NCI-H69 (cell line): Measurements from ENCODE around the gene LATS1.
"Not testable (repeated sequence)": the region's sequence is repeated elsewhere in the genome, so short reads cannot be mapped to it uniquely, and the experiment has no call there.

ENCODE experiments used
- DNase-seq: peaks from one replicate; lab custom pipeline; 2025; lab: John Stamatoyannopoulos, UW

LATS1 gene

GRCh38 chr6:149728499-149729234, 10.8 kb upstream of the LATS1 start:
- no peak for DNase-seq

- DNase-seq = no peak
These were observed 10.0 kb upstream of the LATS1 start for GRCh38 chr6:149727793-149728498.

- no peak for DNase-seq
These were observed 7.9 kb upstream of the LATS1 start for GRCh38 chr6:149725785-149726184.

DNA sequence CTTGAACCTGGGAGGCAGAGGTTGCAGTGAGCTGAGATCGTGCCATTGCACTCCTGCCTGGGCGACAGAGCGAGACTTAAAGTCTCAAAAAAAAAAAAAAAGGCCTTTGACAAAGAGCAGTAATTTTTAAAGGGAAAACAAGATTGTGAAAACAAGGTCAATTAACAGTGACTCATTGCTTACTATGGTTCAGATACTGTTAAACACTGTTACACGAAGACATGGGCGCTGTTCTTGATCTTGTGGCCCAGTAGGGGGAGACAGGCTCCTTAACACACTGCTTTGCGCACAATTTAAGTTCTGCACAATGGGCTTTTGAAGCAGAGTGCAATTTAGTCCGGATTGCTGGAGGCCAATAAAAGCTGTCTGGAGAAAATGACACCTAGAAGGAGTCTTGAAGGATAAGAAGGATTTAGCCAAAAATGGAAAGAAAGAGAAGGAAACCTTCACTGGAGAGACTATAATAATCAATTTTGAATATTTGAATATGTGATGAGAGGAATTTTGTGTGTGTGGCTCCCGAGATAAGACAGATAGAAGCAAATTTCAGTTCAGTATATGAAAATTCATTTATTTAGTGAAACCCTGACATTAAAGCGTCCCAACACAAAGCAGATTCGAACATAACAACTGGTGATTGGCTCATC, 6.0 kb upstream of the LATS1 start:
- peak; percentile 69 for DNase-seq

DNA sequence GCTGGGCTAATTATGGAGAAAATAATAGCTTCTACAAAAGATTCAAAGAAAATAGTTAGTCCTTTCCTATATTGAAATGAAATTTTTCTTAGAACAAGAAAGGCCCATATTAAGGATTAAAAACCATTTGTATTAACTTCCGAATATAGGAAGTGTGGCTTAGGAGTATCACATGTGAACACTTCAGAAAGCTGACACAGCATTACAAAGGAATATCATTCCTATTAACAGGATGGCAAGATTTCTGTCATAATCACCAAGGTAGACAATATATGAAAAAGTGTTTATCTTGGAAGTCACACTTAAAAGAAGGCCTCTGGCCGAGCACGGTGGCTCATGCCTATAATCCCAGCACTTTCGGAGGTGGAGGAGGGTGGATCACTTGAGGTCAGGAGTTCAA, 5.4 kb upstream of the LATS1 start:
- no peak for DNase-seq

- no peak for DNase-seq
These were observed 1.6 kb upstream of the LATS1 start for GRCh38 chr6:149719531-149719930.

GRCh38 chr6:149717255-149717587, 680 bp downstream of the LATS1 start:
- DNase-seq = no peak

DNA sequence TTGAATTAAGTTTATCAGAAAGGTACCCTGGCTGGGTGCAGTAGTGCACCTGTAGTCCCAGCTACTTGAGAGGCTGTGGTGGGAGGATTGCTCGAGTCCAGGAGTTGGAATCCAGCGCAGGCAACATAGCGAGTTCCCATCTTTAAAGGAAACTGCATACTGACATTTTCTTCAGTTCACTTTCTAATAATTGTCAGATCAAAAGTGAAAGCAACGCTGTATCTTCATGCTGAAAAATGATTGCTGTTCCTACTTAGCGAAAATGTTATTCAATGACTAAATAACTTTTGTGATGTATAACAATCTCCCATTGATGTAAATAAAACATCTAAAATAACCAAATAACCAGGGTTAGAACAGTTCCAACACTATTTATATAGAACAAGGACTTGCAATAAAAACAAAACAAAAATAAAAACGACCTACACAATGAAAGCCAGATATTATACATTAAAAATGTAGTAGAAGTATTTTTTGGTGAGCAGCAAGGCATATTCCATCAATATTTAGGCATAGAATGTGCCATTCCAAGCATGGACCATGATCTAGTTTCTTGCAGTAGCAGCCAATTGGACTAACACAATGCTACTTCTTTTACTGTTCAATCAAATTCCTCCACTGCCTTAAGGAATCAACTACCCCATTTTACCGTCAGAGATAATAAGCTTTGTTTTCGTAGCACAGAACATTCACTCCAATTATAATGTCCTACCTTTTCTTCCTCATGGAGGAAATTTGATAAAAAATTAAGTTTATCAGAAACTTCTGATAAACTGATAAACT, 1.5 kb downstream of the LATS1 start:
- no peak for DNase-seq

GRCh38 chr6:149714442-149714841, 3.5 kb downstream of the LATS1 start:
- no peak for DNase-seq

GRCh38 chr6:149711711-149712110, 6.2 kb downstream of the LATS1 start:
- DNase-seq = no peak

DNA sequence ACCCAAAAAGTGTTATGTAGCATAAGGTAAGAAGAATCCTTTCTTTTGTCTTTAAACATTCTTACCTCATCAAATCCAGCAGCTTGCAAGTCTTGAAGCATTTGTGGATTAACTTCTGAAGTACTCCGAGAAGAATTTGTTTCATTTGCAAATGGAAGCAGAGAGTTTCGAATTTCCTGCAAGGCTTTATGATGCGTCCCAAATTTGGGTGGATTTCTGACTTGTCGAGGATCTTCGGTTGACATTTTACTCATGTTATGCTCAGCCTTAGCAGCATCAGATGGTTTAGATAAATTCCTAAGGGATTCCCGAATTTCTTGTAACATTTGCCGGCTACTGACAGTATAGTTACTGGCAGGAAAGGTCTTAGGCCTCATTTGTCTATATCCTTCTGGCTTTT, 16.2 kb downstream of the LATS1 start:
- no peak for DNase-seq

DNA sequence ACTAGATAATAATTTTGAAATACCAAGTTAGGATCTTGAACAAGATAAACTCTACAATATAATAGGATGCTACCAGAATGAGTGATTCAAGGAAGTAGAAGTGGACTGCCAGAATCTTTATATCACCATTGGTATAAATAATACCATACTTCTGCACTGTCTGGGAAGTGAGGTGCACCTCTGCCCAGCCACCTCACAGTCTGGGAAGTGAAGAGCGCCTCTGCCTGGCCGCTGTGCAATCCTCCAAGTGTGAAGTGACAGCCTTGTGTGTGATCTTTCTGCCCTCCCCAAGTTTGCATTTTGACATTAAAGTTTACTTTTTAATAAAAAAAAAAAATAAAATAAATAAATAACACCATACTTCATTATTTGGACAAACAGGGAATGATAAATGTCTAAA, 18.8 kb downstream of the LATS1 start:
- no peak for DNase-seq

DNA sequence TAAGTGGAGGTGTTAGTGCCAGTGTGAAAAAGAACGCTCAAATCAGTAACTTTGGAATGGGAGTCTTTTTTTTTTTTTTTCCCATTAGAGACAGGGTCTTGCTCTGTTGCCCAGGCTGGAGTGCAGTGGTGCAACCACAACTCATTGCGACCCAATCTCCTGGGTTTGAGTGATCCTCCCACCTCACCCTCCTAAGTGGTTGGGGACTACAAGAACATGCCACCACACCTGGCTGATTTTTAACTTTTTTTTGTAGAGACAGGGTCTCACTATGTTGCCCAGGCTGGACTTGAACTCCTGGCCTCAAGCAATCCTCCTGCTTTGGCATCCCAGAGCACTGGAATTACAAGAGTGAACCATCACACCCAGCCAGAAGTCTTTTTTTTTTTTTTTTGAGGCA, 19.7 kb downstream of the LATS1 start:
- DNase-seq = no peak

GRCh38 chr6:149696901-149697300, 21.0 kb downstream of the LATS1 start:
- DNase-seq = no peak

- DNase-seq = peak; percentile 26
These were observed 23.0 kb downstream of the LATS1 start for GRCh38 chr6:149694921-149695320.

GRCh38 chr6:149691201-149691600, 26.7 kb downstream of the LATS1 start:
- no peak for DNase-seq

GRCh38 chr6:149686230-149686629, 31.7 kb downstream of the LATS1 start:
- DNase-seq = no peak

GRCh38 chr6:149683256-149683859, 34.5 kb downstream of the LATS1 start:
- DNase-seq = no peak

- not testable (repeated sequence) for DNase-seq
These were observed 36.1 kb downstream of the LATS1 start for GRCh38 chr6:149681845-149682244.

DNA sequence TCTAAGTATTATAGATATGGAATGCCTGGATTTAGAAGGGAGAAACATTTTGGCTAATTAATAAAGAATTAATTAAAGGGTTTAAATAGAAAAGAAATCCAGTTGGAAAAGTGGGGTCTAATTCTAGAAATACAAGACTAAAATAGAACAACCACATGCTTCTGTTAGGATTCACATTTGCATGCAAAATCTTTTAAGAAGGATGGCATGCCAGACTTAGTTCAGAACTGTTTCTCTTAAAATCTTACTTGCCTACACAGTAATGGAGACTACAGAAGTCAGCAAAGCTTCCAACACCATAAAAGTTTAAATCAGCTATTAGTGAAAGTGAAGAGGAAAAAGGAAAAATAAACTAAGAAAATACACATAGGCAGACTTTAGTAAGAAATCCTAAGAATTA, 36.7 kb downstream of the LATS1 start:
- DNase-seq = no peak

- DNase-seq = no peak
These were observed 37.4 kb downstream of the LATS1 start for GRCh38 chr6:149680503-149680902.

DNA sequence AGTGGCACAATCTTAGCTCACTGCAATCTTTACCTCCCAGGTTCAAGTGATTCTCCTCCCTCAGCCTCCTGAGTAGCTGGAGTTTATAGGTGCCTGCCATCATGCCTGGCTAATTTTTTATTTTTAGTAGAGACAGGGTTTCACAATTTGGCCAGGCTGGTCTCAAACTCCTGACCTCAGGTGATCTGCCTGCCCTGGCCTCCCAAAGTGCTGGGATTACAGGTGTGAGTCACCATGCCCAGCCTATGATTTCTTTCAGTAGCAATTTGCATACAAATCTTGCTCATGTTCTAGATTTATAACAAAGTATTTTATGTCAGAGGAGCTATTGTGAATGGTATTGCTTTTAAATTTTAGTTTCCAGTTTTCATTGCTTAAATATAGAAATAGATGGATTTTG, 45.6 kb downstream of the LATS1 start:
- not testable (repeated sequence) for DNase-seq
